ENCODE results near the gene C22orf15.

The C22orf15 gene

GRCh38 chr22:23750714-23751440 lies 11.9 kb upstream of the C22orf15 start, which contains the start of gene ZNF70:
Gene ZNF70, minus strand, starts transcription at chr22:23751112. Its CDS starts 5,972 bp downstream, at chr22:23745140.
- peak; percentile 91 for DNase-seq (ENCODE audit: low spot score)

GRCh38 chr22:23751441-23751996 lies 11.3 kb upstream of the C22orf15 start:
- DNase-seq (ENCODE audit: low spot score), result peak; percentile 51

DNA sequence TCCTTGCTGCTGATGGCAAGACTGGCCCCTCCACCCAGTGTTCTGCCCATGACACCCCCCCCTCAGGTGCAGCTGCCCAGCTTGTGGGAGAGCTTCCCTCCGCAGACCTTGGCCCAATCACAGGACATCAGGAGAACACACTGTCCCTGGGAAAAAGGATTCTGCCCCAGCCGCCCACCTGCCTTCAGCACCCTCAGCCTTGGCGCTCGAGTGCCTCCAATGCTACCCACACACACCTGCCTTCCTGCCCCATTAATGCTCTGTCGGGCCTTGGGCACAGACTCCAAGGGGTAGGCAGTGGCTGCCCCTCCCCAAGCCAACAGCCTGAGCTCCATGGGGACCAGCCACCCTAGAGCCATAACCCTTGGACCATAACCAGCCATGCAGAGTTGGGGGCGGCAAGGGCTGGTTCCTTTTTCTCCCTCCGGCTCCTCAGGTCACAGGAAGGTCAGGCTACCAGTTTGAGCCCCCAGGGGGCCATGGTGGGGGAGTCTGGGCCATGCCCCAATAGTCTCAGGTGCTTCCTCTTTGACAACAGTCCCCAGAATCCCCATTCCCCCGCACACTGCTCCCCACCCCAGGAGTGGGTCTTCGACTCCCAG lies 10.6 kb upstream of the C22orf15 start:
- peak; percentile 89 for DNase-seq (ENCODE audit: low spot score)

GRCh38 chr22:23752750-23753149 lies 10.0 kb upstream of the C22orf15 start:
- peak; percentile 78 for DNase-seq (ENCODE audit: low spot score)

DNA sequence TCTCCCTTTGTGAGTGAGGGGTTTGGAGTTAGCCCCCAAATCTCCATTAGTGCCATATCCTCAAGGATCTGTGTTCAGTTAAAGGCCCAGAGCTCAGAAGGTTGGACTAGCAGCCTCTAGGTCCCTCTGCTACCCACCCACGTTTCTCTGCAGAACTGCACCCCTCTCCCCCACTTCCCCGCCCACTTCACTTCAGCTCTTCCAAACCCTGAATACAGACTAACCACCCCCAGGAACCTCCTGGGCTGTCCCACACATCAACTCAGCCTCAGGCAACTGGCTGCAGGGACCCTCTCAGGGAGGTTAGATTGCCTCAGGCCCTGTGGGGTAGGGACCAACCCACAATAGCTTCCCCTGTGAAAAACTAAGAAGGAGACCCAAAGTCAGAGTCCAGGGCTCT lies 9.4 kb upstream of the C22orf15 start:
- DNase-seq (ENCODE audit: low spot score), result peak; percentile 44

DNA sequence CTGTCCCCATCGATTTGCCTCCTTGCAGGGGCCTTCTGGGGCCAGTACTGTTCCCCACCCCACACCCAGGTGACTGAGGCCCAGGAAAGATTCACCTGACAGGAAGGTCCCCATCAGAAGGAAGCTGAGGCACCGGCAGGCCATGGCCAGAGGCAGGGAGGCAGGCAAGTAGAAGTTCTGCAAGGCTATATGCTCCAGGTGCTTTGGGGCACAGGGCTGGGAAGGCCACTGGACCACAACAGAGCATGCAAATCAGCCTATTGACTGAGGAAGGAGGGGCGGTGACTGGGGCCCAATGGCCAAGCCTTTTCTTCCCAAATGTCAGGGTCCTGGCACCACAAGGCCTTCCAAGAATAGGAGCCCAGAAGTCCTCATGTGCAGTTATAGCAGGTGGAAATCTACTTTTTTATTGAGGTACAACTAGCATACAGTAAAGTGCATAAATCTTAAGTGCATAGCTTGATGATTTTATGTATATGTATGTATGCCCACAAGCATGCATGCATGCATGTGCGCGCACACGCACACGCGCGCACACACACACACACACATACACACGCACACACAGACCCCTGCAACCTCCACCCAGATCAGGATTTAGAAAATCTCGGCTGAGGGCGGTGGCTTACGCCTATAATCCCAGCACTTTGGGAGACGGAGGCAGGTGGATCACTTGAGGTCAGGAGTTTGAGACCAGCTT lies 8.4 kb upstream of the C22orf15 start, which contains the start of gene VPREB3:
TSS of gene VPREB3 (minus strand) at position 206 of the 700 bp plus-strand sequence. CDS start at position 144, 62 bp downstream.
- peak; percentile 62 for DNase-seq (ENCODE audit: low spot score)

DNA sequence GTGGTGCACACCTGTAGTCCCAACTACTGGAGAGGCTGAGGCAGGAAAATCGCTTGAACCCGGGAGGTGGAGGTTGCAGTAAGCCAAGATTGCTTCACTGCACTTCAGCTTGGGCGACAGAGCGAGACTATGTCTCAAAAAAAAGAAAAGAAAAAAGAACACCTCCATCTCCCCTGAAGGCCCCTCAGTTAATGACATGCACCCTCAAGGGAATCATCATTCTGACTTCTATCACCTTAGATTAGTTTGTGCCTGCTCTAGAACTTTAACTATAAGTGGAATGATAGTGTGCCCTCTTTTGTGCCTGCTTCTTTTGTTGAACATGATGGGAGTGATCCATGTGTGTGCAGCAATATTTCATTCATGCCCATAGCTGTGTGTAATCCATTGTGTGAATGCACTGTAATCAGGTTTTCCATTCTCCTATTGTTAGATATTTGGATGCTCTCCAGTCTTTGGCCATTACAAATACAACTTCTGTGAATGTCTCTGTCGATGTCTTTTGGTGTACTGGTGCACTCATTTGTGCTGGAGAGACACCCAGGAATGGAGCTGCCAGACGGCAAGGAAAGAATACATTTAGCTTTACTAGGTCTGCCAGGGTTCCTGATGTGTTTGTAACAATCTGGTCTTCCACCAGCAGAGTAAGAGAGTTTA lies 7.7 kb upstream of the C22orf15 start:
- DNase-seq (ENCODE audit: low spot score), result peak; percentile 35

- DNase-seq (ENCODE audit: low spot score), result no peak
These were observed 7.1 kb upstream of the C22orf15 start for GRCh38 chr22:23755711-23756110.

- DNase-seq (ENCODE audit: low spot score), result no peak
These were observed 5.9 kb upstream of the C22orf15 start for GRCh38 chr22:23756891-23757290.

DNA sequence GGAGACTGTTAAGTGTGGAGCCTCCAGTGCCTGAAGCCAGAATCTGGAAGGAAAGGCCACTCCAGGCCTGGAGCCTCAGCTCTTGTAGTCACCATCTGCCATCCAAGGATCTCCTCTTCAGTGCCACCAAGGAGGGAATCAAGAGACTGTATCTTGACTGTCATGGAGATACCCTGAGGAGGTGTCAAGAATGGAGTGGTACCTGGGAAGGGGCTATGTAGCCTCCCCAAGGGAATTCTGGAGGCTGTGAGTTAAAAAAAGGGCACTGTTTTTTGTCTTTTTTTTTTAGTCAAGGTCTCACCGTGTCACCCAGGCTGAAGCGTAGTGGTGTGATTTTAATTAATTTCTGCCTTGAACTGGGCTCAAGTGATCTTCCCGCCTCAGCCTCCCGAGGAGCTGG lies 3.2 kb upstream of the C22orf15 start:
- no peak for DNase-seq (ENCODE audit: low spot score)

DNA sequence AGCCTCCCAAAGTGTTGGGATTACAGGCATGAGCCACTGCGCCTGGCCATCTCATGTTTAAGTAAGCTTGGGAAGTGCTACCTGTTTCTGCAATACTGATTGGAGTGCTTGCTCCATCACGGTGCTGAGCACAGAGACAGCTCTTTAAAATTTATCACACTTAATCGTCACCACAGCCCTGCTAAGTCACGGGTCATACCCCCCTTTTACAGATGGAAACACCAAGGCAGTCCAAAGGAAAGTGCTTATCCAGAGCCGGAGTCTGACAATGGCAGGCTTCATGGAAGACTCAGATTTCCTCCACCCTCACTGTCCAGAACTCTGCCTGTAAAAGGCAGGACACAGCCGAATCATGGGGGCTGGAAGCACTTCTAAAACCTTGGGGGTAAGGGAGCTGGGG lies 2.7 kb upstream of the C22orf15 start:
- DNase-seq (ENCODE audit: low spot score), result no peak

DNA sequence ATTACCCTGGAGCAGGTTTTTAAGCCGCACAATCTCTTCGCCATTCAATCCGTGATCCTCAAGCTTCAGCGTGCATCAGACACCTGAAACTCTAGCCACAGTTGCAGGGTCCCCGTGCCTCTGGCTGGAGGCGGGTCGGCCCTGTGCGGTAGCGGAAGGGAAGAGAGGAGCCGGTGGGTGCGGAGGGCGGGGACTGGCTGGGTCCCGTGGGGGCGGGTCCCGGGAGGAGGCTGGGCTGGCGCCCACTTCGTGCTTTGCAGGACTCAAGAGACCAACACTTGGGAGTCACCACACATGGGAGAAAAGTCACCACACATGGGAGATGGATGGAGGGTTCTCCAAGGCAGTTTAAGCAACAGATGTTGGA lies 772 bp downstream of the C22orf15 start:
- DNase-seq (ENCODE audit: low spot score), result peak; percentile 61

DNA sequence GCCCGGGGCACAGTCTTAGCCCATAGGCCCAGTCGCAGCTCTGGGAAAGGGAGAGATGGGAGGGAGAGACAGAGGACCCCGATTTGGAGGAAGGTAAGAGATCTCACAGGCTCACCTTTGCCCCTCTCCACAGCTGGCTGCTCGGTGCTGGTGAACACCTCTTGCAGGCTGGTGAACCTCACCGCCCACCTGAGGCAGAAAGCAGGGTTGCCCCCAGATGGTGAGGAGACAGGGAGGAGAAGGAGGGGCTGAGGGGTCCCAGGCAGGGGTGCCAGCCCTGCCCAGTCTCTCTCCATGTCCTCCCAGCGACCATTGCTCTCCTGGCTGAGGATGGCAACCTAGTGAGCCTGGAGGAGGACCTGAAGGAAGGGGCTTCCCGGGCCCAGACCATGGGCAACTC lies 1.2 kb downstream of the C22orf15 start:
- DNase-seq (ENCODE audit: low spot score), result no peak

- no peak for DNase-seq (ENCODE audit: low spot score)
These were observed 2.4 kb downstream of the C22orf15 start for GRCh38 chr22:23764899-23765881.

DNA sequence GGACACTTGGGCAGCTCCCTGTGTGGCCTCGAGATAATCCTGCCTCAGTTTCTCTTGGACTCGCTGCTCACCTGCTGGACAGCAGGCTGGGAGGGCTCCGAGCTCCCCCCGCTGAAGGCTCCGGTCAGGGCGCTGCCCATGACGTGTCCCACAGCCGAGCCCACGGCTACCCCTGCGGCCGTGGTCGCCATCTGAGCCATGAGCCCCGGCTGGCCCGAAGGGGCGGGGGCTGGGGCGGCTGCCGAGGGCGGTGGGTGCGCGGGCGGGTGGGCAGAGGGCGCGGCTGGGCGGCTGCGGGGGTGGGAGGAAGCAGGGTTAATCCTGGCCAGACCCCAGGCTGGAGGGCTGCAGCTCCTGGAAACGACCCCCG lies 4.5 kb downstream of the C22orf15 start:
- DNase-seq (ENCODE audit: low spot score), result no peak

DNA sequence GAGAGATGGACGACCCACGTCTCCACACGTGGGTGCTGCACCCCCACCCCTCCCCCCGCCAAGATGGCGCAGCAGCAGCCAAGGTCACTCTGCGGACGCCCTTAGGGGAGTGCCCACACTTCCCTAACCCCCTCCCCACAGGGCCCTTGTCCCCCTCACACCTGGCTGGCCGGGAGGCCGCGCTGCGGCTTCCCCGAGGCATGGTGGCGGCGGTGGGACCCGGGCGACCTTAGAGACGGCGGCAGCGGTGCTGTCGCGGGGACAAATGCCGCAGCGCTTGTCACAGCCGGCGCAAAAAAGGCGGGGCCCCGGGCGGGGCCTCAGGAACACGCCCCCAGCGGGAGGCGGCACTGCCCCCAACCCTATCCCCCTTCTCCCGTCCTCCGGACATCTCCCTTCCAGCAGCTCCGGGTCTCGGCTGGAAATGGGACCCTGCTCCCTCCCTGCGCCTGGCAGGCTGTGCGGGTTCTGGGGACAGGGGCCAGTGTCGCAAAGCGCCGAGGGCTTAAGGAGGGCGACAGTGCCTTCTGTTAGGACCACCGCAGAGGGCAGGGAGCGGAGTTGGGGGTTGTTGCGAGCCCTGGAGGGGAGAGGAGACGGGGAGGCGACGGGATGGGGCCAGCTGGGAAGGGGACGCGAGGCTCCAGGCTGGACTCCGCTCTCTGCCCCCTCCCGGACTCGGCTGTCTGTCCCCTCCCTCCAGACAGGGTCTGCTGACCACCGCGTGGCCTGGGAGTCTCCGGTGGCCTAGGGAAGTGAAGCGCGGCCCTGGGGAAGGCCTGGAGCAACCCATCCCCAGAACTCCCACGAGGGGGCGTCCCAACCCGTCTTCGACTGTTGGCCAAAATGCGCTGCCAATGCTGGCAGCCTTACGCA lies 5.1 kb downstream of the C22orf15 start, which contains the start of gene CHCHD10:
TSS of gene CHCHD10 (minus strand) at position 300 of the 876 bp plus-strand sequence. CDS start at position 202, 98 bp downstream.
- peak; percentile 84 for DNase-seq (ENCODE audit: low spot score)

DNA sequence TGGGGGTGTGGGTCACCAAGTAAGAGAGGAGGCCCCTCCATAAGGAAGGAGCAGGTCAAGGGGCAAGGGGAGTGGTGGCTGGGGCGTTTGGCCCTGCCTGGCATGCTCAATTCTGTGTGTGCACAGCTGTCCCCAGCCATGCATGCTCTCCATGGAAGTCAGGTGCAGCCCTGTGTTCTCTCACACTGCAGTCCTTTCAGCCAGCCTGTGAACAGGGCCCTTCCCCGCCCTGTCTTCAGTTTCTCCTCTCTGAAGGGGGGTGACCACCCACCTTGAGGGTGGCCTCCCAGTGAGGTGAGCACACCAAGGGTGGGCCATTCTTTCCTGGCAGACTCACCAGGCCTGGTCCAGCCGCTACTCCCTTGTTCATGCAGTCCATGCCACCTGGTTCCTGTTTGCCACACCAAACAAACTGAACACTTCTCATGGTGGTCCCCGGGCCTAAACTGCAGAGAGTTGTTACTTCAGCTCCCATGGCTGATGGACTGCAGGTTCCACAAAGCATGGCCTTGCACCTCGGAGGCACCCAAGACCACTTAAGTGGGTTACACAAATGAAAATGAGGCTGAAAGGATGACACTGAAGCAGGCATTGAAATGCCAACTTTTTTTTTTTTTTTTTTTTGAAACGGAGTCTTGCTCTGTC lies 6.7 kb downstream of the C22orf15 start:
- no peak for DNase-seq (ENCODE audit: low spot score)

GRCh38 chr22:23772315-23772648 lies 9.5 kb downstream of the C22orf15 start:
- no peak for DNase-seq (ENCODE audit: low spot score)

Data from germinal center (tissue), 1 donor.